GM21737 (cell line): ENCODE results near the gene GIT1.

ENCODE experiments used
- ATAC-seq: cut with Tn5 transposase; IDR thresholded peaks from one replicate; pipeline ENCODE4 v1.9.1; 2021; ENCODE audit warnings: mild to moderate bottlenecking, moderate library complexity; ENCODE audit not compliant: unreplicated experiment

The GIT1 gene

GRCh38 chr17:29594519-29595090, 5.2 kb upstream of the GIT1 start:
- no peak for ATAC-seq

- no peak for ATAC-seq
Observed at GRCh38 chr17:29593591-29594518, 4.4 kb upstream of the GIT1 start.

- ATAC-seq = no peak
Observed at GRCh38 chr17:29592850-29593551, 3.6 kb upstream of the GIT1 start, which contains the start of gene ANKRD13B. Gene ANKRD13B, plus strand, starts transcription at chr17:29593132. Its CDS starts 490 bp downstream, at chr17:29593622.

GRCh38 chr17:29591737-29592608, 2.5 kb upstream of the GIT1 start:
- no peak for ATAC-seq

GRCh38 chr17:29591146-29591736, 1.8 kb upstream of the GIT1 start:
- no peak for ATAC-seq

GRCh38 chr17:29590411-29591145, 1.1 kb upstream of the GIT1 start:
- no peak for ATAC-seq

GRCh38 chr17:29588562-29589411, 661 bp downstream of the GIT1 start:
- peak; percentile 7 for ATAC-seq

- no peak for ATAC-seq
Observed at GRCh38 chr17:29588017-29588561, 1.4 kb downstream of the GIT1 start.

GRCh38 chr17:29587591-29587990, 1.9 kb downstream of the GIT1 start:
- ATAC-seq = no peak

- no peak for ATAC-seq
Observed at GRCh38 chr17:29586676-29587469, 2.6 kb downstream of the GIT1 start.

GRCh38 chr17:29585080-29585751, 4.2 kb downstream of the GIT1 start:
- no peak for ATAC-seq

GRCh38 chr17:29584452-29585079, 4.9 kb downstream of the GIT1 start:
- ATAC-seq = no peak

GRCh38 chr17:29583324-29584248, 5.9 kb downstream of the GIT1 start:
- ATAC-seq = no peak

GRCh38 chr17:29582772-29583171, 6.7 kb downstream of the GIT1 start:
- no peak for ATAC-seq

GRCh38 chr17:29582254-29582765, 7.1 kb downstream of the GIT1 start:
- no peak for ATAC-seq
